Measurements from ENCODE around the gene CYP3A4.
"Not testable (repeated sequence)": the region's sequence is repeated elsewhere in the genome, so short reads cannot be mapped to it uniquely, and the experiment has no call there.

The CYP3A4 gene

DNA sequence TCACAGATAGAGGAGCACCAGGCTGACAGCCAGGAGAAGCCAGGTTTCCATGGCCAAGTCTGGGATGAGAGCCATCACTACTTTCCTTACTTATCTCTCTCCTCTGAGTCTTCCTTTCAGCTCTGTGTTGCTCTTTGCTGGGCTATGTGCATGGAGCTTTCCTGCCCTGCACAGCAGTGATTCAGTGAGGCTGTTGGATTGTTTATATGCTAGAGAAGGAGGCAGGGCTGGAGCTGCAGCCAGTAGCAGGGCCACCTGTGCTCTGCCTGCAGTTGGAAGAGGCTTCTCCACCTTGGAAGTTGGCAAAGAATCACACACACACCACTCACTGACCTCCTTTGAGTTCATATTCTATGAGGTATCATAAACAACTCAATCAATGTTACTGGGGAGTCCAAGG is at the start of gene CYP3A4:
TSS of gene CYP3A4 (minus strand) at position 178 of the 400 bp plus-strand sequence. CDS start at position 75, 103 bp downstream.
- no peak for DNase-seq

DNA sequence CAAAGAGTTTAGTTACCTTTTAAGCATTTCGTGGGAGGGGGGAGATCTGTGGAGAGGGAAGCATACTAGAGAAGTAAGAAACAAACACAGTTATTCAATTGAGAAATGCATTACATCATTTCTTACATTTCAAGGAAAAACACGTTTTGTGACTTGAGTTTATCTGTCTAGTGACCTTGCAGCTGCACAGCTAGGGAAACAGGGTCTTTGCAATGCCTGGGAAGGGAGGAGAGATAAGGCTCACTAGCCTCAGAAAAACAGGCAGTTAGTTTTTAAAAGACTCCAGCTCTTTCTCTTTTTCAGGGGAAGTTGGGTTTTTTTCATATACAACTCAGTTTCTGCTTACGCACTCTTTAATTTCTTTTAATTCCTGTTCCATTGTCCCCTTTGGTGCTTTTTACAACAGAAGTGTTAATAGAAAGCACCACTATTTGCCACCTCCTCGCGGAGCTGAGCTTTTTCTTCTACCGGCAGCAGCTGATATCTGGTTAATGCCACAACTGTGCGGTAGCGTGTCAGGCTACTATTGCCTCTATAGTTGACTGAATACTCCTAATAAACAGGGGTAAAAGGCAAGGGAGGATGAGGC is 49.4 kb upstream of the CYP3A4 start:
- DNase-seq, result no peak

DNA sequence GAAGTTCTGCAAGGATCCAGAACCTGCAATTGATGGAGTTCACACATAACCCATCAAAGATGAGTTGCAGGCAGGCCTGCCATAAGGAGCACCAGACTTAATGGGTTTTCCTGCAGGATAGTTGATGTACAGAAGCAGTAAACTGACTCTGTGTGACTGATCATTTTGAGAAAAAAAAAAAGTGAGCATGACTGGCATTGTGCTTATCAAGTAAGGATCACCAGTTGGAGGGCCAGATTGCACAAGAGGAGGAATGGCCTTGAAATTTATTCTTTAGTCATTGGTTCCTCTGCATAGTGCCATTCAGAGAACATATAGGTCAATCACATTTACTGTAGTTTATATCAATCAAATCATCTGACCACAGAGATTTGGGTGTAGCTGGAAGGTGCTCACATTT is 47.6 kb upstream of the CYP3A4 start:
- no peak for DNase-seq

DNA sequence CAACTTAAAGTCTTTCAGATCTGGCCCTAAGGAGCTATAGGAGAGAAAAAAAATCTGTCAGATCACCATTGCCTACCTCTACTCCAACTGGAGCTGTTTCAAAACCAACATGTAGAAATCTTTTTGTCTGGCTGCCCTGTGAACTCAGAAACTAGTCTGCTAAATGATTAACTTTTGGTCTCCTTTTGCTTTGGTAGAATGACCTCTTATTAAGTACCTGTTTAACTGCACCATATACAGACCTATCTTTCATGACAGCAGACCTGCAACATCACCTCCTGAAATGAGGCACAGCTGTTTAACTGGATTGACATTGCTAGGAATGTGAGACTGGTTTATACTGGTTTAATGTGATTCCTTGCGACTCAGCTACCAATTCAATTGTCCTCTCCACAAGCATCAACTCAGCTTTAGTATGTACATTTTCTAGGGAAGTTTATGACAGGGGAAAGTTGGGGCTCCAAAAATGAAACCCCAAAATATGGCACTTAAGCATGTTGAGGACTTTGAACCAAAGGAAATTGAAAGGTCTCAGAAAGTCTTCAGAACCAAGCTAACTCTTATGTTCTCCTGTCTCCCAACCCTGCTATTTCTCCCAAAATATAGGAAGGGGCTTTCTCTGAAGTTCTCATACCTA is 45.7 kb upstream of the CYP3A4 start:
- DNase-seq, result no peak

DNA sequence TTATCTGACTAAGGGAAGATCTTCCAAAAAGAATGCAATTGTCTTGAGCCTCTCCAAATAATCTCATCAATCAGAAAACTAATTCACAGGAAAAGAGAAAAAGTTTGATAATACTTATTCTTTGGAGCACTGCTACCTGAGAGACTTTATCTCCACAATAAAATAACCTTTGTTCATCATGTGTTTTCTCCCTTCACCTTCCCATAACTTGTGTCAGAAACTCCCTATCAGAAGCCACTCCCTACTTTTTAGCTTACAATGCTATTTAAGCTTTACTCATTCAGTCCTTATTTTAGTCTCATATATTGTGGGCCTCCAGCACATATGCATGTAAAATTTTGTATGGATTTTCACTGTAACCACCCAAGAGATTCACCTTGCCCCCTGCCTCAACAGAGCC is 44.8 kb upstream of the CYP3A4 start:
- DNase-seq, result no peak

DNA sequence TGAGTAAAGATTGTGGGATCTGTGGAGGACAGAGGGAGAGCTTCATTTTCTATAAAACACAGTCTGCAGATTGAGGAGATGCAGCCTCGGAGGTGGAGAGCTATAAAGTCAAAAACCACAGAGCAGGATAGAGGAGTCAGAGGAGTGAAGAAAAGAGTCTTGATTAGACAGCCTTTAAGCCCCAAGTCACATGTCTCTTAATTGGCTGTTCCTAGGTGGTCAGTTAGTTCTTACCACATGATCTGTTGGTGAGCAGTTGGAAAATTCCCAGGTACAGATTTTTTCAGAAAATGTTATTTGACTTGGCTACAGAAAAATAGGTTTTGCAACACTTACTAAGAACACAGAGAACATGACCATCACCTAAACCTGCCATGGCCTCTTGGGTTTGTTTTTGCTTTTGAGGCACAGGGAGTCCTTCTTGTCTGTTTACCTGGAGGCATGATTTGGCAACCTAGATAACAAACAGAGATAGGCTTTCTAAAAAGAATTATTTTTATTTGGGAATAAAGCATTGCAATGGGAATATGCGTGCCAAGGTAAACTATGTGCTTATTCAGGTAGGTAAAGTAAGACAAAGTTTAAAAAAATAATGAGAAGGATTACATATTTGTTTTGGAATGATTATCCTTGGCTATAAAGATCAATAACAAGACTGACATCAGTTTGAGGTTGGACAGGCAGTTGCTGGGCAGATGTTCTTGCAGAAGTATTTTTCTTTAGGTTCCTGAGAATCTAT is 43.2 kb upstream of the CYP3A4 start:
- DNase-seq, result no peak

DNA sequence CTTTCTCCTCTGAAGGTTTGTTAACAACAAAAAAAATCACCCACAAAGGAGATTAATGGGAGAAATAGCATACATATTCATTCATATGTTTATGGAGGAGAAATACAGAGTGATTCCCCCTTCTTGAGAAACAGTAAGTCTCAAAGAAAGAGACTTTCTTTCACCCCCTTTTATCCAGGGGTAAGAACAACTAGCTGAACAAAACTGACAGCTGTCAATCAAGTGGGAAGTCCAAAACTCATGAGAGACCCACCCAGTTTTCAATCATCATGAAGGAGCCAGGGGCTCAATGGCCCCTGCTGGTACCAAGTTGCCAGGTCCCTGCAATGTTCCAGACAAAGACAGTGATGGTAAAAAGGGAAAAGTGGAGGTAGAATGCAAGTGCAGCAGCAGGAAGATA is 41.9 kb upstream of the CYP3A4 start:
- no peak for DNase-seq

DNA sequence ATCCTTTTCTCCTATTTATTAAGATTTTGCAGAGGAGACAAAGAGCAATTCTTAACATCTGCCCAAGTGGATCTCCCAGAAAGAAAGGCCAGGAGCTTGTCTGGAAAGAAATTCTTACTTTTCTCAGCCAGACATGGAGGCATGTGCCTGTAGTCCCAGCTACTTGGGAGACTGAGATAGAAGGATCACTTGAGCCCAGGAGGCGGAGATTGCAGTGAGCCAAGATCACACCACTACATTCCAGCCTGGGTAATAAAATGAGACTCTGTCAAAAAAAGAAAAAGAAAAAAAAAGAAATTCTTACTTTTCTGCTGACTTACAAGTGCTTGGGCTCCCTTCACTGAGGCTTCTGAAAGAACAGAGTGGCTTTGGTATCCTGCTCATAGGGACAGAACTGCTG is 41.5 kb upstream of the CYP3A4 start:
- DNase-seq, result no peak

DNA sequence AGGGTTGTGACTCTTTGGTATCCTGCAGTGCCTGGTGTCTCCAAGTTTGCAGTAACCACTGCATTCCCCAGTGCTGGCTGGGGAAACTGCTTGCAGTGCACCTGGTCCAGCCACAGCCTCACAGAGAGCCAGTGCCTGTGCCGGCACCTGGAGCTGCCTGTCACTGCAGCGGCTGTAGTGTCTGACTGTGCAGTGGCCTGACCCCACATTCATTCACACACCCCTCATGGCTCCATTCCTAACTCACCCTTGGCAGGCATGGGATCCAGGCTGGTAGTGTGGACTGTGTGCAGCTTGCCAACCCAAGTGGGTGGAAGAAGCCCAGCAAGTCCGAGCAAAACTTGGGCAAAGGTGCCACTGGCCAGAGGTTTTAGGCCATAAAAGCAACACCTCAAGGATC is 40.1 kb upstream of the CYP3A4 start:
- no peak for DNase-seq

DNA sequence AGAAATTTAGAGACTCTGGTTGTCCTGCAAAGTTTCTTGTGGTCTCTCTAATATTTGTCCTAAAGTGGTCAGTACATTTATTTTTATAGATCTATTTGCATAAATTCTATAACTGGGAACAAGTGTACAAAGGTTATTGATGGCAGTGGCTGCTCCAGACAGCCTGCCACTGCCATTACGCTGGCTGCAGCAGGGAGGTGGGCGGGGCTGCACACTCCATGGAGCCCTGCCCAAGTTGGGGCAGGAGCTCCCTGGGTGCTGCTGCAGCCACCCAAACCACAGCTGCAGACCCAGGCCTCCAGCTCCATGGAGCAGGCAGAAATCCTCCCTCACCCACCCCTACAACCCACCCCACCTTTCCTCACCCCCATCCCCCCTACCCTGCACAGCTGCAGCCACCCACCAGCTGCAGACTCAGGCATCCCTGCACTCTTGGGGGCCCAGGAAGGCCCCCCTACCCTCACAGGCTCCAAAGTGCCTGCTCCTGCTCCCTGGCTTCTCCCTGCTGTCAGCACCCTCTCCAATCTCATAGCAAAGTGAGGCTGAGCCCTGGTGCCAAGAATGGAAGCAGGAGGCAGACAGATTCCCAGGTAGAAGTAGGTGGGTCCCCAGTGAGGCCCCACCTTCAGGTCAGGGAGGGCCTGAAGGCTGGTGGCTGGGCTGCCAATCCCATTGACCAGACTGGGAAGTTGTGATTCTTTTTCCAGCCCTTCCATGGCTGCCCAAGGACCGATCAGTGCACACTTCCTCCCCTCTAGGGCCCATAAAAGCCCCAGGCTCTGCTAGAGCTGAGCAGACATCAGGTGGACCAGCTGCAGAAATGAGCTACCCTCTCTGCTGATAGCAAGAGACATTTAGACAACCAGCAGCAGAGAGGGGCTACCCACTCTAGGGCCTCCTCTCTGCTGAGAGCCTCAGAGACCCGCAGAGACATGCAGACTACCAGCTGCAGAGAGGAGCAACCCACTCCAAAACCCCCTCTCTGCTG is 39.0 kb upstream of the CYP3A4 start:
- no peak for DNase-seq

DNA sequence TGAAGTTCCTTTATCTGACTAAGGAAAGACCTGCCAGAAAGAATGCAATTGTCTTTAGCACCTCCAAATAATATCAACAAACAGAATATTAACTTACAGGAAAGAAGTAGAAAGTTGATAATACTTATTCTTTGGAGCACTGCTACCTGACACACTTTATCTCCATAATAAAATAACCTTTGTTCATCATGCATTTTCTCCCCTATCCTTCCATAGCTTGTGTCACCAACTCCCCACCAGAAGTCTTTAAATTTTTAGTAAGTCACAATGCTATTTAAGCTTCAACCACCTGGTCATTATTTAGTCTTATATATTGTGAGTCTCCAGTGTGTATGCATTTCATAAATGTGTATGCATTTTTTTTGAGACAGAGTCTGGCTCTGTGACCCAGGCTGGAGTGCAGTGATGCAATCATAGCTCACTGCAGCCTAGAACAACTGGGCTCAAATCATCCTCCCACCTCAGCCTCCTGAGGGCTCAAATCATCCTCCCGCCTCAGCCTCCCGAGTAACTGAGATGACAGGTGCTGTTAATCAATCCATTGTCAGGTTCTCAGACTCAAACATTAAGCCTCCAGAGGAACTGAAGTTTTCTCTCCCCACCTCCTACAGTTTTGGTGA is 36.5 kb upstream of the CYP3A4 start:
- no peak for DNase-seq

DNA sequence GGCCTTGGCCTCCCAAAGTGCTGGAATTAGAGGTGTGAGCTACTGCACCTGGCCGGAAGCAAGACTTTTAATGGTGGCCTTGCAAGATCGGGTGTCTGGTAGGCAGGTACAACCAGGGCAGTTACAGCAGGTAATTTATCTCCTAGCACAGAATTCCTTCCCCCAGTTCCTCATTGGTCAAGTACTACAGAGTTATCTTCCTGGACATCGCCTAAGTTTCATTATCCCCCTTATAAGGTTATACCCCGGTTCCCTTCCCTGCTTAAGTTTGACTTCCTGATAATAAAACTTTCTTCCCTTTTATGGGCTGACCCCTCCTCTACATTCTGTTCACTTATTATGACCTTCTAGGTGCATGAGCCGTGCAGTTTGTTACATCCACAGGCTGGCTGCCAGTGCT is 24.8 kb upstream of the CYP3A4 start:
- DNase-seq, result no peak

DNA sequence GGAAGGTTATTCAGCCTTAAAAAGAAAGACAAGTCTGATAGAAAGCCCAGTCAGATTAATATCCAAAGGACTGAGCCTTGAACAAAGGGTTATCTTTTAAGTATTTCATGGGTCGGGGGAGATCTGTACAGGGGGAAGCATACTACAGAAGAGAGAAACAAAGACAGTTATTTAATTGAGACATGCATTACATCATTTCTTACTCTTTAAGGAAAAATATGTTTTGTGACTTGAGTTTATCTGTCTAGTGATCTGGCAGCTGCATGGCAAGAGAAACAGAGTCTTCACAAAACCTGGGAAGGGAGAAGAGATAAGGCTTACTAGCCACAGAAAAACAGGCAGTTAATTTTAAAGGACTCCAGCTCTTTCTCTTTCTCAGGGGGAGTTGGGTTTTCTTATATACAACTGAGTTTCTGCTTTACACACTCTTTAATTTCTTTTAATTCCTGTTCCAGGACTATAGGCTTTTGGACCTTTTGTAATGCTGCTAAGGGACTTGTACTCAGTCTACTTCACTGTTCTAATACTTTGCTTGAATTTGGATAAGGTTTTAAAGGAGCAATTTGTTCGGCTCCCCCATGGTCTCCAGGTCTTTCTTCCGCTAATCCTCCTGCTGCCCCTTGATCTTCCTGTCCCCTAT is 23.0 kb upstream of the CYP3A4 start:
- no peak for DNase-seq

DNA sequence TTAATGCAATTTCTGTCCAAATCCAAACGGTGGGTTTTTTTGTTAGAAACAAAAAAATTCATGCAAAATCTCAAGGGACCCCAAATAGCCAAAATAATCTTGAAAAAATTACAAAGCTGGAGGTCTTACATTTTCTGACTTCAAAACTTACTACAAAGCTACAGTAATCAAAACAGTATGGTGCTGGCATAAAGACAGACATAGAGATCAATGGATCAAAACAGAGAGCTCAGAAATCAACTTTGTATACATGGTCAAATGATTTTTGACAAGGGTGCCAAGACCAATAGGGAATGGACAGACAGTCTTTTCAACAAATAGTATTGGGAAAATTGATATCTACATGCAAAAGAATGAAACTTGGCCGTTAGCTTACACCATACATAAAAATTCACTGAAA is 21.7 kb upstream of the CYP3A4 start:
- no peak for DNase-seq

DNA sequence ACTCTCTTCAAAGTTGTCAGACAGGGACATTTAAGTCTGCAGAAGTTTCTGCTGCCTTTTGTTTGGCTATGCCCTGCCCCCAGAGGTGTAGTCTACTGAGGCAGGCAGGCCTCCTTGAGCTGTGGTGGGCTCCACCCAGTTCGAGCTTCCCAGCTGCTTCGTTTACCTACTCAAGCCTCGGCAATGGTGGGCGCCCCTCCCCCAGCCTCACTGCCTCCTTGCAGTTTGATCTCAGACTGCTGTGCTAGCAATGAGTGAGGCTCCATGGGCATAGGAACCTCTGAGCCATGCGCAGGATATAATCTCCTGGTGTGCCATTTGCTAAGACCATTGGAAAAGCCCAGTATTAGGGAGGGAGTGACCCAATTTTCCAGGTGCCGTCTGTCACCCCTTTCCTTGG is 19.1 kb upstream of the CYP3A4 start:
- DNase-seq, result not testable (repeated sequence)

DNA sequence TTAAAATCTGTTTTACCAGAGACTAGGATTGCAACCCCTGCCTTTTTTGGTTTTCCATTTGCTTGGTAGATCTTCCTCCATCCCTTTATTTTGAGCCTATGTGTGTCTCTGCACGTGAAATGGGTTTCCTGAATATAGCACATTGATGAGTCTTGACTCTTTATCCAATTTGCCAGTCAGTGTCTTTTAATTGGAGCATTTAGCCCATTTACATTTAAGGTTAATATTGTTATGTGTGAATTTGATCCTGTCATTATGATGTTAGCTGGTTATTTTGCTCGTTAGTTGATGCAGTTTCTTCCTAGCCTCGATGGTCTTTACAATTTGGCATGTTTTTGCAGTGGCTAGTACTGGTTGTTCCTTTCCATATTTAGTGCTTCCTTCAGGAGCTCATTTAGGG is 17.4 kb upstream of the CYP3A4 start:
- not testable (repeated sequence) for DNase-seq

DNA sequence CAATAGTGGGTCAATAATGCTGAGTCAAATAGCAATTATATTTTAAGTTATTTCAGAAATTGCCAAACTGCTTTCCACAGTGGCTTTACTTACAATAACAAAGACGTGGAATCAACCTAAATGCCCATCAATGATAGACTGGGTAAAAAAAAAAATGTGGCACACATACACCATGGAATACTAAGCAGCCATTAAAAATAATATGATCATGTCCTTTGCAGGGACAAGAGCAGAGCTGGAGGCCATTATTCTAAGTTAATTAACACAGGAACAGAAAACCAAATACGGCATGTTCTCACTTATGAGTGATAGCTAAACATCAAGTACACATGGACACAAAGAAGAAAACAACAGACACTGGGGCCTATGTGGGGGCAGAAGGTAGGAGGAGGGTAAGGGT is 15.0 kb upstream of the CYP3A4 start:
- no peak for DNase-seq

DNA sequence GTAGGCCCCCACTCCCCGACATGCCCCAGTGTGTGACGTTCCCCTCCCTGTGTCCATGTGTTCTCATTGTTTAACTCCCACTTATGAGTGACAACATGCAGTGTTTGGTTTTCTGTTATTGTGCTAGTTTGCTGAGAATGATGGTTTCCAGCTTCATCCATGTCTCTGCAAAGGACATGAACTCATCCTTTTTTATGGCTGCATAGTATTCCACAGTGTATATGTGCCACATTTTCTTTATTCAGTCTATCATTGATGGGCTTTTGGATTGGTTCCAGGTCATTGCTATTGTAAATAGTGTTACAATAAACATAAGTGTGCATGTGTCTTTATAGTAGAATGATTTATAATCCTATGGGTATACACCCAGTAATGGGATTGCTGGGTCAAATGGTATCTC is 11.9 kb upstream of the CYP3A4 start:
- DNase-seq, result not testable (repeated sequence)

DNA sequence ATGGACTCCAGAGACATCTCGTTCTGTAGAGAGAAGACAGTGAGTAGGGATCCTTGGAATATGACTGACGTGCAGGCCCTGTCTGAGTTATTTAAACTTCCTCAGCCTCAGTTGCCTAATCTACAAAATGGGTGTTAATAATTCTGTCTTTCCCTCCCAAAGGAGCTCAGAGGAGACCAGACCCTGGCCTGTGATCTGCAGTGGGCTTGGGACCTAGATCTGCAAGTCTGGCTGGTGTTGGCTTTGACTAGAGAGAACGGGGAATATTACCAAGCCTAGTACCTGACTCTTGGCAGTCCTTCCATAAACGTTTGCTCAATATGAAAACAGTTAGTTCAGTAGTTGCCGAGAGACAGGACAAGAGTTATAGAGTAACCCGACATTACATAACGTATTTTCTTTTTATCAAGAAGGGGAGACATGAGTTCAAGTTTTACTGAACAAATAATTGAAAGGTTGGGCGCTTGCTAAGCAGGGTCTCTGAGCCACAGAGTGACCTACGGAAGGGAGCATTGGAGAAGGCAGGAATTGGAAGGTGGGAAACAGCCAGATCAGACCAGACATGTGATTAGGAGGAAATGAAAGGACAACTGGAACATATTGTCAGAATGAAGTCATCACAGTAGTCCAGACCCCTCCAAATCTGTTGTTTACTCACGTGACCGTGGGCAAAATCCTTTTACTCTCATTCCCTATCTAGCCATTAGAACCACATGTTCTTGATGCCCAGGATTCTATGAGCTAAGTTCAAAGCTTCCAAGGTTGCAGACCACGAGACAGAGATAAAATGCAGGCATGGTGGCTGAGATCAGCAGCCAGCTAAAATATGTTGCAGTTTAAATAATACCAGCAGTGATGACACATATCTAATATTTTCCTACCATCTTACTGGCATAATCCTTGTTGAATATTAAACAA is 10.9 kb upstream of the CYP3A4 start:
- DNase-seq, result no peak

DNA sequence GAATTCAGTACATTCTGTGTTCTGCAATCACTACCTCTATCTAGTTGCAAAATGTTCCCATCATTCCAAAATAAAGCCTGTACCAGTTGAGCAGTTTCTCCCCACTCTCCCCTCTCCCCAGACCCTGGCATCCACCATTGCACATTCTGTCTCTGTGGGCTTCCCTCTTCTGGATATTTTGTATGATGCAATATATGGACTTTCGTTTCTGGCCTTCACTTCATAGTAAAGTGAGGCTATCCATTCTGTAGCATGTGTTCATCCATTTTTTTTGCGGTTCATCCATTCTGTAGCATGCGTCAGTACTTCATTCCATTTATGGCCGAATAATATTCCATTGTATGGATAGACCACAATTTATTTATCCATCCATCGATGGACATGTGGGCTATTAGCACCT is 9.5 kb upstream of the CYP3A4 start:
- DNase-seq, result no peak

DNA sequence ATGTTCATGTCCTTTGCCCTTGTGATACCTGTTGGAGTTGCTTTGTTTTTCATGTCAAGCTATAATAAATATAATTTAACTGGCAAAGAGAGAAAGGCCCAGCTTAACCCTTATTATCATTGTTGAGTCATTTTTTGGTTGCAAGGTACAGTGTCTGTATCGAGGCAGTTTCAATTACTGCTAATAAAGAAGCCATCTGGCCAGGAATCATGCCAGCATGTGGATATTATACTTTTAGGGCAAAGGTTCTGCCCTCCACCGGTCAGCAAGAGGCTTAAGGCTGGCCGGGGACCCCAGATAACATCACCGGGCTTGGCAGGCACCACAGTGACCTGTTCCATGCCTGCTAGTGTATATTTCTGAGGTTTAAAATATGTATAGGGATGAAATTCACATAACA is 9.0 kb upstream of the CYP3A4 start:
- DNase-seq, result no peak
